T-helper 2 cell treated with Interferon-gamma antibody and Interleukin-4, amounts not matched to agents 5 μg/mL and 100 μg/mL, for 36 hours (primary cell): ENCODE data around the gene BAZ1B.
A peak's percentile ranks its signal among the peaks of the same experiment; 100 is the strongest.
"Not testable (repeated sequence)": the region's sequence is repeated elsewhere in the genome, so short reads cannot be mapped to it uniquely, and the experiment has no call there.

ENCODE experiments used
- DNase-seq: peaks from one replicate; pipeline ENCODE4 v3.0.0; 2021; ENCODE audit warnings: low spot score
- H3K27ac Mint-ChIP-seq: one replicate; pipeline ENCODE4 v1.8.0; 2021; ENCODE audit warnings: mild to moderate bottlenecking, mixed read lengths
- H3K27me3 Mint-ChIP-seq: one replicate; pipeline ENCODE4 v1.8.0; 2021; ENCODE audit warnings: low read depth, mixed read lengths
- H3K36me3 Mint-ChIP-seq: one replicate; pipeline ENCODE4 v1.8.0; 2021; ENCODE audit warnings: low read depth, mixed read lengths
- H3K4me1 Mint-ChIP-seq: one replicate; pipeline ENCODE4 v1.8.0; 2021; ENCODE audit warnings: low read depth, mixed read lengths
- H3K4me3 Mint-ChIP-seq: one replicate; pipeline ENCODE4 v1.8.0; 2022; ENCODE audit warnings: mild to moderate bottlenecking, moderate library complexity, mixed read lengths
- H3K9me3 Mint-ChIP-seq: one replicate; pipeline ENCODE4 v1.8.0; 2021; ENCODE audit warnings: mixed read lengths

BAZ1B gene

GRCh38 chr7:73504920-73505319 lies 17.2 kb downstream of the BAZ1B start:
- DNase-seq = no peak

GRCh38 chr7:73504017-73504416 lies 18.1 kb downstream of the BAZ1B start:
- Mint-ChIP-seq H3K27me3 (no peaks in the 10 kb centered on the region), H3K9me3 (no peaks in the 10 kb centered on the region), H3K36me3 (peaks cover 55% of the 10 kb centered on the region), H3K4me3 (no peak overlapping the region), H3K27ac (no peak overlapping the region), H3K4me1 (peaks cover 5% of the 10 kb centered on the region)
- no peak for DNase-seq

More at GRCh38 chr7:73504920-73505319, 17.2 kb downstream of the BAZ1B start:
- H3K9me3 Mint-ChIP-seq = no peaks in the 10 kb centered on the region
- peaks cover 54% of the 10 kb centered on the region for H3K36me3 Mint-ChIP-seq
- no peaks in the 10 kb centered on the region for H3K27me3 Mint-ChIP-seq
- peaks cover 5% of the 10 kb centered on the region for H3K4me1 Mint-ChIP-seq
- no peak overlapping the region for H3K4me3 Mint-ChIP-seq
- H3K27ac Mint-ChIP-seq = no peak overlapping the region

- Mint-ChIP-seq H3K4me3 (no peak overlapping the region), H3K4me1 (peaks cover 5% of the 10 kb centered on the region), H3K9me3 (no peaks in the 10 kb centered on the region), H3K36me3 (peaks cover 55% of the 10 kb centered on the region), H3K27me3 (no peaks in the 10 kb centered on the region), H3K27ac (no peak overlapping the region)
- no peak for DNase-seq
Observed at GRCh38 chr7:73503229-73503628, 18.9 kb downstream of the BAZ1B start.

- Mint-ChIP-seq H3K36me3 (peaks cover 72% of the 10 kb centered on the region), H3K4me3 (no peak overlapping the region), H3K27ac (no peak overlapping the region), H3K9me3 (no peaks in the 10 kb centered on the region), H3K4me1 (peaks cover 5% of the 10 kb centered on the region), H3K27me3 (no peaks in the 10 kb centered on the region)
- DNase-seq = no peak
Observed at GRCh38 chr7:73496626-73497025, 25.5 kb downstream of the BAZ1B start.

GRCh38 chr7:73495507-73495906 lies 26.6 kb downstream of the BAZ1B start:
- H3K9me3 Mint-ChIP-seq, H3K4me3 Mint-ChIP-seq, H3K27ac Mint-ChIP-seq, H3K4me1 Mint-ChIP-seq, DNase-seq, H3K27me3 Mint-ChIP-seq: not testable (repeated sequence)
- H3K36me3 Mint-ChIP-seq = peaks cover 68% of the 10 kb centered on the region

GRCh38 chr7:73489976-73490375 lies 32.1 kb downstream of the BAZ1B start:
- H3K9me3 Mint-ChIP-seq = no peaks in the 10 kb centered on the region
- H3K4me3 Mint-ChIP-seq = no peak overlapping the region
- peaks cover 58% of the 10 kb centered on the region for H3K36me3 Mint-ChIP-seq
- H3K4me1 Mint-ChIP-seq = peaks cover 4% of the 10 kb centered on the region
- H3K27ac Mint-ChIP-seq = no peak overlapping the region
- no peaks in the 10 kb centered on the region for H3K27me3 Mint-ChIP-seq
- no peak for DNase-seq

GRCh38 chr7:73487486-73487885 lies 34.6 kb downstream of the BAZ1B start:
- DNase-seq = no peak
- H3K4me1 Mint-ChIP-seq = peaks cover 2% of the 10 kb centered on the region
- H3K36me3 Mint-ChIP-seq = peaks cover 51% of the 10 kb centered on the region
- peak overlapping the region; percentile 60 for H3K27ac Mint-ChIP-seq
- H3K4me3 Mint-ChIP-seq = no peak overlapping the region
- H3K9me3 Mint-ChIP-seq = no peaks in the 10 kb centered on the region
- H3K27me3 Mint-ChIP-seq = no peaks in the 10 kb centered on the region

GRCh38 chr7:73483171-73483570 lies 38.9 kb downstream of the BAZ1B start:
- Mint-ChIP-seq H3K36me3 (peaks cover 55% of the 10 kb centered on the region), H3K9me3 (no peaks in the 10 kb centered on the region), H3K4me3 (no peak overlapping the region), H3K4me1 (peaks cover 4% of the 10 kb centered on the region), H3K27ac (no peak overlapping the region), H3K27me3 (no peaks in the 10 kb centered on the region)
- no peak for DNase-seq

GRCh38 chr7:73482746-73483145 lies 39.3 kb downstream of the BAZ1B start:
- Mint-ChIP-seq H3K36me3 (peaks cover 55% of the 10 kb centered on the region), H3K27ac (no peak overlapping the region), H3K4me1 (peaks cover 4% of the 10 kb centered on the region), H3K4me3 (no peak overlapping the region), H3K9me3 (no peaks in the 10 kb centered on the region), H3K27me3 (no peaks in the 10 kb centered on the region)
- no peak for DNase-seq

GRCh38 chr7:73481521-73481920 lies 40.6 kb downstream of the BAZ1B start:
- H3K36me3 Mint-ChIP-seq = peaks cover 58% of the 10 kb centered on the region
- H3K4me1 Mint-ChIP-seq, H3K27me3 Mint-ChIP-seq, H3K27ac Mint-ChIP-seq, H3K9me3 Mint-ChIP-seq, DNase-seq, H3K4me3 Mint-ChIP-seq: not testable (repeated sequence)

GRCh38 chr7:73478549-73478948 lies 43.5 kb downstream of the BAZ1B start:
- Mint-ChIP-seq H3K9me3 (no peaks in the 10 kb centered on the region), H3K4me1 (peaks cover 8% of the 10 kb centered on the region), H3K27ac (no peak overlapping the region), H3K36me3 (peaks cover 65% of the 10 kb centered on the region), H3K27me3 (no peaks in the 10 kb centered on the region), H3K4me3 (no peak overlapping the region)
- no peak for DNase-seq

- Mint-ChIP-seq H3K36me3 (peaks cover 62% of the 10 kb centered on the region), H3K9me3 (no peaks in the 10 kb centered on the region), H3K27ac (no peak overlapping the region), H3K4me1 (peaks cover 8% of the 10 kb centered on the region), H3K27me3 (no peaks in the 10 kb centered on the region), H3K4me3 (no peak overlapping the region)
- no peak for DNase-seq
Observed at GRCh38 chr7:73477376-73477775, 44.7 kb downstream of the BAZ1B start.

- H3K4me1 Mint-ChIP-seq = peaks cover 1% of the 10 kb centered on the region
- H3K27ac Mint-ChIP-seq = no peak overlapping the region
- DNase-seq = no peak
- peaks cover 52% of the 10 kb centered on the region for H3K36me3 Mint-ChIP-seq
- no peak overlapping the region for H3K4me3 Mint-ChIP-seq
- no peaks in the 10 kb centered on the region for H3K27me3 Mint-ChIP-seq
- no peaks in the 10 kb centered on the region for H3K9me3 Mint-ChIP-seq
Observed at GRCh38 chr7:73470208-73470607, 51.9 kb downstream of the BAZ1B start.

- H3K36me3 Mint-ChIP-seq = peaks cover 66% of the 10 kb centered on the region
- H3K4me3 Mint-ChIP-seq, H3K27me3 Mint-ChIP-seq, H3K9me3 Mint-ChIP-seq, H3K4me1 Mint-ChIP-seq, DNase-seq, H3K27ac Mint-ChIP-seq: not testable (repeated sequence)
Observed at GRCh38 chr7:73467046-73467445, 55.0 kb downstream of the BAZ1B start.

GRCh38 chr7:73466112-73466511 lies 56.0 kb downstream of the BAZ1B start:
- Mint-ChIP-seq H3K27me3 (no peaks in the 10 kb centered on the region), H3K36me3 (peaks cover 67% of the 10 kb centered on the region), H3K4me3 (no peak overlapping the region), H3K4me1 (no peaks in the 10 kb centered on the region), H3K27ac (no peak overlapping the region), H3K9me3 (no peaks in the 10 kb centered on the region)
- DNase-seq = no peak
